Peyer's patch (tissue), 4 donors: ENCODE measurements around the gene EXOC3L4.
A peak's percentile ranks its signal among the peaks of the same experiment; 100 is the strongest.

Experiments
- POLR2A ChIP-seq, 2 donors: fragments of 450-650 bp; IDR thresholded peaks; one replicate each; pipeline ENCODE4 v1.5.1; 2017; ENCODE audit warnings: antibody characterized with exemption in 2 of 2, mild to moderate bottlenecking in 2 of 2, moderate library complexity in 2 of 2
- TF ChIP-seq, protein P1 (sequence below), 6 experiments: fragments of 450-650 bp in 4 of 6; fragments of 200-600 bp in 2 of 6; sonication (generic) in 1 of 6; IDR thresholded peaks; one replicate each; pipeline ENCODE4 v1.5.1; 2017 to 2019; ENCODE audit warnings: antibody characterized with exemption in 6 of 6, mild to moderate bottlenecking in 3 of 6, moderate library complexity in 1 of 6

GRCh38 chr14:103095210-103095778, 769 bp downstream of the EXOC3L4 start:
- TF ChIP-seq, protein P1, sequence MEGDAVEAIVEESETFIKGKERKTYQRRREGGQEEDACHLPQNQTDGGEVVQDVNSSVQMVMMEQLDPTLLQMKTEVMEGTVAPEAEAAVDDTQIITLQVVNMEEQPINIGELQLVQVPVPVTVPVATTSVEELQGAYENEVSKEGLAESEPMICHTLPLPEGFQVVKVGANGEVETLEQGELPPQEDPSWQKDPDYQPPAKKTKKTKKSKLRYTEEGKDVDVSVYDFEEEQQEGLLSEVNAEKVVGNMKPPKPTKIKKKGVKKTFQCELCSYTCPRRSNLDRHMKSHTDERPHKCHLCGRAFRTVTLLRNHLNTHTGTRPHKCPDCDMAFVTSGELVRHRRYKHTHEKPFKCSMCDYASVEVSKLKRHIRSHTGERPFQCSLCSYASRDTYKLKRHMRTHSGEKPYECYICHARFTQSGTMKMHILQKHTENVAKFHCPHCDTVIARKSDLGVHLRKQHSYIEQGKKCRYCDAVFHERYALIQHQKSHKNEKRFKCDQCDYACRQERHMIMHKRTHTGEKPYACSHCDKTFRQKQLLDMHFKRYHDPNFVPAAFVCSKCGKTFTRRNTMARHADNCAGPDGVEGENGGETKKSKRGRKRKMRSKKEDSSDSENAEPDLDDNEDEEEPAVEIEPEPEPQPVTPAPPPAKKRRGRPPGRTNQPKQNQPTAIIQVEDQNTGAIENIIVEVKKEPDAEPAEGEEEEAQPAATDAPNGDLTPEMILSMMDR (IDR thresholded peaks at IDR 0.05): no peak
- peak in 1 of 2 donors; percentile 60 for TF ChIP-seq POLR2A (IDR thresholded peaks at IDR 0.05)
